ENCODE data around the gene AFG1L. TPM values are rescaled to one million over a fixed set of nuclear protein-coding genes. Genes with fewer than 3 reads are reported as not detected.
"Not testable (repeated sequence)": the region's sequence is repeated elsewhere in the genome, so short reads cannot be mapped to it uniquely, and the experiment has no call there.

AFG1L gene
- total RNA-seq, 1 experiment from 2014 or later = 6.9 TPM

GRCh38 chr6:108350528-108350927 is 55.7 kb downstream of the AFG1L start:
- no peak for DNase-seq (ENCODE audit: low read depth)

GRCh38 chr6:108353853-108354252 is 59.0 kb downstream of the AFG1L start:
- DNase-seq (ENCODE audit: low read depth) = peak; percentile 13

DNA sequence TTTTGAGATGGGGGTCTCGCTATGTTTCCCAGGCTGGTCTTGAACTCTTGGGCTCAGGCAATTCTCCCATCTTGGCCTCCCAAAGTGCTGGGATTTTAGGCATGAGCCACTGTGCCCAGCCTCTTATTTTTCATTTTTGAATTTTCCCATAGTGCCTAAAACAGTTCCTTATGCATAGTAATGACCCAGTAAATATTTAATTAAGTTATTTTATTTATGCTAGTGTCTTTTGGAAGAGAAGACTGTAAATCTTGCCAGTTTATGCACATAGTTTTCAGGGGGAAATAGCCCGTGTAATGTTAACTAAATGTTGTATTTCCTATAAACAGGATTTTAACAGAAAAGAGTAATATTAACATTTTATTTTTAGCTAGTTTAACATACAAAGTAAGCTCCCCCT is 60.3 kb downstream of the AFG1L start:
- DNase-seq (ENCODE audit: low read depth) = no peak

DNA sequence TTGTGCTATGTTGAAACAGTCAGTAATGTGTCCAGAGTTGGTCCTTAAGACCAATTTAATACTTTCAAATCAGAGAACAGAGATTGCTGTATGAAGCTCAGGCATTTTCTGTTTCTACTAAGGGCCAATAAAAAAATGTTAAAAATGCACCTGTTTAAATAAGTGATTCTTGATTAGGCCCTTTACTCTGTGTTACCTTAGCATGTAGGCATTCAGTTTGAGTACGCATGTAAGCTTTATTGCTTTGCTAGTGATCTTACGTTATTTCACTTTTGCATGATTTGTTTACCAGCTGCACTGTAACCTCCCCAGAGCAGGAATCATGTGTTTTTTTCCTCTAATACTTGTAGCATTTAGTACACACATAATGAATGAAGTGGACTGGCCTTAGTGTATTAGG is 61.0 kb downstream of the AFG1L start:
- no peak for DNase-seq (ENCODE audit: low read depth)

DNA sequence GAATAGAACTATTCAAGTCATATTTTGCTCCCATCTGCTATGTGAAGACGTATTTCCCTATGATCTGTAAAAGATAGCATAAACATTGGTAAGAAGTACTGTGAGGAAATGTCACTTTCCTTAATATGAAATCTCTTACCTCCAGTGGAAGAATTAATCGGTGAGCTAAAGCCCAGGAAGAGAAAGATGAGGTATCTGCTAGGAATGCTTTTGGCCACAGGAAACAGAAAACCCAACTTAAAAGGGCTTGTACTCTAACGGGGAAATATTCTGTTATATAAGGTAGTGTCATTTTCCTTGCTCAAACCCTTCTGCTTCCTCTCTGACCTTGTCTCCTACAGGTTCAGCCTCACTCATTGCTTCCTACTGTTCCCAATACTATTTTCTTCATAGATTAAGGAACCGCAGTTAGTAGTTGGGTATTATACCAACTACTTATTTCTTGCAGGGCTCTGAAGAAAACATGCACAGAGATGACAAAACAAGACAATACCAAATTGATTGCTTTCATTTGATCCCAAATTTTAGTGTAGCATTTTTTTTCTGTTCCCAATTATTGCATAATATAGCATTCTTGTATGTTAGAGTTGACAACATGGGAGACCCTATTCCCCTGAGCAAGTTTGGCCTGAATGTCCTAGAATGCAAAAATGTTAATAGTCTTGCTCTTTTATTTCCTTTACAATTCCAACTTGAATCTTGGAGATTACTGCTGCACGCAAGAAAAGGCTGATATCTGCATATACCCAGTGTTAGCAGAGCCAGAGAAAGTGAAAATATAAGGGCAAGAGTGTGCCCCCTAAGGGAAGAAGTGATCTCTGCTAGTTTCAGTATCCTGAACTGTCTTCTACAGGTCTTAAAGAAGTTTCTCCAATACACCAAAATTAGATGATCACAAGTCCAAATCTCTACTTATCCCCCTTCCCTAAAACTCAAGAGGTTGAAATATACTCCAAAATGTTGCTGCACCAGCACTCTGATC is 65.3 kb downstream of the AFG1L start:
- DNase-seq (ENCODE audit: low read depth) = peak; percentile 5

GRCh38 chr6:108360919-108361311 is 66.1 kb downstream of the AFG1L start:
- no peak for DNase-seq (ENCODE audit: low read depth)

- DNase-seq (ENCODE audit: low read depth) = no peak
These were observed 66.6 kb downstream of the AFG1L start for GRCh38 chr6:108361312-108361932.

DNA sequence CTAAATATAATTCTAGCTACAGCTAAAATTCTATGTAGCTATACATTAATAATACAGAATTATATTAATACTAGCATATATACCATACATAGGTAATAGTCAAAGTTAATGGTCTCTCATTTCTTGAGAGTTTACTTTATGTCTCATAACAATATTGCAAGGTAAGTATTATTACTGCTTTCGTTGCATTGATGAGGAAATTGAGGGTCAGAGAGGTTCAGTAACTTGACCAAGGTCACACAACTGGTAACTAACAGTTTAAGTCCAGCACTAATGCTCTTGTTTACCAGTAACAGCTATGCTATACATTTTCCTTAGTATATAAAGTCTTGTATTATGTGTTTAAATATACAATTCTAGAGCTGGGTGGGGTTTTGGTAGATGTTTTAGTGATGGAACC is 67.6 kb downstream of the AFG1L start:
- no peak for DNase-seq (ENCODE audit: low read depth)

GRCh38 chr6:108363113-108363512 is 68.3 kb downstream of the AFG1L start:
- no peak for DNase-seq (ENCODE audit: low read depth)

DNA sequence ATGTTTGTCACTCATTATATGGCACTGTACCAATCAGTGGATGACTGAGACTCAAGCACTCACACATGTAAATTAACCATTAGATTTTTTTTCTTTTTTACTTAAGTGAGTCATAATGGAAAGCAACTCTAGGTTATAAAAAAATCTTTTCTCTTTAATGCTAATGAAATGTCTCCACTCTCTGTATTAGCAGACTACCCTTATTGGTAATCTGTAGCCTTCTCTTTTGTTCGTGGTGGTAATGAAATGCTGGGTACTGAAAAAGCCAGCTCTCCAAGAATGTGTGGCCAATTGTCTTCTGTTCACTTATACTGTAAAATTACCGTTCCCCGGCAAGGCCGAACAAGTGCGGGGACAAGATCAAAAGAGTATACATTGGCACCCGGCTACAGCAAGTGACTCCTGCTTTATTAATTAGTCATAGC is 69.0 kb downstream of the AFG1L start:
- no peak for DNase-seq (ENCODE audit: low read depth)

DNA sequence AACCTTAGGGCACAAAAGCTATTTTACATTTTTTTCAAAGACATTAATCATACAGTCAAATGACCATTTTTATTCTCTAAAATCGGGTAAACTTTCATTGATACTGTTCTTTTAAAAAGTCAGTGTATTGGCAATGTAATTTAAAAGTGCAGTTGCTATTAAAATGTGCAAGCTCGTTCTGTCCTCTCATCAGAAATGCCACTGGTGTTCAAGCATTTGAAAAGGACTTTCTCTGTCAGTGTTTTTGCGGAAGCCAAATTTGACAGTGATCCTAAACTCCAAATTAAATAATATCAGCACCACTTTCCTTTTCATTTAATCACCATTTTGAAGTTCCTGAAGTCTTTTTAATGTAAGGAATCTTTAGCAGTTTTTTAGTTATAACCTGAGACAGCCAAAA is 69.6 kb downstream of the AFG1L start:
- DNase-seq (ENCODE audit: low read depth) = no peak

DNA sequence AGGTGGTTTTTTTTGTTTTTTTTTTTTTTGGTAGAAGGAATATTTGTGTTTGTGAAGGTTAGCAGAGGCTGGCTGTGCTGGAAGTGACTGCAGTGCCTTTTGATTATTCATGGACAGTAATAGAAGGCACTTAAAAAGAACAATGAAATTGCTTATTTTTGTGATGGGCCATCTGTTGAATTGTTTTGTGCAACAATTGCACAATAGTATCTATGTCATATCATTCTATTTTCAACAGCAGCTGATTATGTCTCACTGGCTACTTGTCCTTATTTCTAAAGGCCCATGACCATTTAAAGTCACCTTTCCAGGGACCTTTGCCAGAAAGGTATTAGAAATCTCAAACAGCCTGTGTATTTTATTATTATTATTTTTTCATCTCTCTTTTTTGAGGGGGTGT is 70.6 kb downstream of the AFG1L start:
- DNase-seq (ENCODE audit: low read depth) = no peak

- no peak for DNase-seq (ENCODE audit: low read depth)
These were observed 71.4 kb downstream of the AFG1L start for GRCh38 chr6:108366236-108366635.

- no peak for DNase-seq (ENCODE audit: low read depth)
These were observed 73.7 kb downstream of the AFG1L start for GRCh38 chr6:108368431-108369030.

DNA sequence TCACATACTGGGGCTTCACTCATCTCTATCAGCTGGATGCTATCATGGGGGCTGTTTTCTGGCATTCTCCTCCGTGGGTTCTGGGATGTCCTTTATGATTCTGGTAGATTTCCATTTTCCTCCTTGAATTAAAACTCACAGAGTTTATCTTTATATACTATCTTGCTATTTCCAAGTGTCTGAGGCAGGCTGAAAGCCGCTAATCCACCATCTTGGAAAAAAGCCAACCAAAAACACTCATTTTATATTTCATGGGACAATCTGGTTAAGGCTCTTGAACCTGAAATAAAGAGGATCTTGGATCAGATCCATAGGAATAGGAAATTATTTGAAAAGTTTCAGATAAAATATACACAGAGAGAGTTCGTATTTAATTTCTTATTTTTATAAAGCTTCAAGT is 86.0 kb downstream of the AFG1L start:
- DNase-seq (ENCODE audit: low read depth) = no peak

GRCh38 chr6:108383981-108384380 is 89.1 kb downstream of the AFG1L start:
- no peak for DNase-seq (ENCODE audit: low read depth)

DNA sequence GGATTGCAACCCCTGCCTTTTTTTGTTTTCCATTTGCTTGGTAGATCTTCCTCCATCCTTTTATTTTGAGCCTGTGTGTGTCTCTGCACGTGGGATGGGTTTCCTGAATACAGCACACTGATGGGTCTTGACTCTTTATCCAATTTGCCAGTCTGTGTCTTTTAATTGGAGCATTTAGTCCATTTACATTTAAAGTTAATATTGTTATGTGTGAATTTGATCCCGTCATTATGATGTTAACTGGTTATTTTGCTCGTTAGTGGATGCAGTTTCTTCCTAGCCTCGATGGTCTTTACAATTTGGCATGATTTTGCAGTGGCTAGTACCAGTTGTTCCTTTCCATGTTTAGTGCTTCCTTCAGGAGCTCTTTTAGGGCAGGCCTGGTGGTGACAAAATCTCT is 94.3 kb downstream of the AFG1L start:
- DNase-seq (ENCODE audit: low read depth) = not testable (repeated sequence)

GRCh38 chr6:108395297-108395696 is 100.4 kb downstream of the AFG1L start:
- DNase-seq (ENCODE audit: low read depth) = no peak

DNA sequence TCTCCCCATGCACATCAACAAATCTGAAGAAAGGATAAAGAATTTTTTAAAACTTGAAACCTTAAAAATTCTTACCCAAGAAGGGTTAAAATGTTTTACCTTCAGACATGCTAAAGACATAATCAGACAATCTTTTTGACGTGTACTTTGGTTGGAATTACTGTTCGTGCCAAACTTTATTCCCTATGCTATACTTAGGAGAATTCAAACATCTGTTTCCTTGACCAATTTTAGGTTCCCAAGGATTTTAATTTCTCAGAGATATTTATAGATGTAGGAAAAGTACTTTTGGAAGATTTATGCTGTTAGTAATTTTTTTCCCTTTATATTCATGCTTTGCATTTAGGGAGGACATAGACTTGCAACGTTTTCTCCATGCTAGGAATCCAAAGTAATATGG is 108.4 kb downstream of the AFG1L start:
- no peak for DNase-seq (ENCODE audit: low read depth)

DNA sequence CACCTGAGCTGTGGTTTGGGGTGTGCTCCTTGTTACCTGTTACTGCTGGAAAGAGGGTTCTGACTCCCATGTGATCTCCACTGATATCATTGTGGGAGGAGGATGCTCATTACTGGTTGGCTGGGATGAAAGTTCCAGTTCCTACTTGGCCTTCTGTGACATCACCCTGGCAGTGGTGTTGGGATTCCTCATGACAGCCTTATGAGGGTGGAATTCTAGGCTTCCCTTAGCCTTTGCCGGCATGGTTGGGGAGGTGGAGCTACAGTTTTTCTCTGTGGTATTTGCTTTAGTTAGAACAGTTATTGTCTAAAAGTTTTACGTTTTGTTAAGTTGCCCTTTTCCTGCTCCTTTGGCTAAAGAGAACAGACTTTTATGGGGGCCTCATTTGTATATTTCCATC is 112.1 kb downstream of the AFG1L start:
- no peak for DNase-seq (ENCODE audit: low read depth)

DNA sequence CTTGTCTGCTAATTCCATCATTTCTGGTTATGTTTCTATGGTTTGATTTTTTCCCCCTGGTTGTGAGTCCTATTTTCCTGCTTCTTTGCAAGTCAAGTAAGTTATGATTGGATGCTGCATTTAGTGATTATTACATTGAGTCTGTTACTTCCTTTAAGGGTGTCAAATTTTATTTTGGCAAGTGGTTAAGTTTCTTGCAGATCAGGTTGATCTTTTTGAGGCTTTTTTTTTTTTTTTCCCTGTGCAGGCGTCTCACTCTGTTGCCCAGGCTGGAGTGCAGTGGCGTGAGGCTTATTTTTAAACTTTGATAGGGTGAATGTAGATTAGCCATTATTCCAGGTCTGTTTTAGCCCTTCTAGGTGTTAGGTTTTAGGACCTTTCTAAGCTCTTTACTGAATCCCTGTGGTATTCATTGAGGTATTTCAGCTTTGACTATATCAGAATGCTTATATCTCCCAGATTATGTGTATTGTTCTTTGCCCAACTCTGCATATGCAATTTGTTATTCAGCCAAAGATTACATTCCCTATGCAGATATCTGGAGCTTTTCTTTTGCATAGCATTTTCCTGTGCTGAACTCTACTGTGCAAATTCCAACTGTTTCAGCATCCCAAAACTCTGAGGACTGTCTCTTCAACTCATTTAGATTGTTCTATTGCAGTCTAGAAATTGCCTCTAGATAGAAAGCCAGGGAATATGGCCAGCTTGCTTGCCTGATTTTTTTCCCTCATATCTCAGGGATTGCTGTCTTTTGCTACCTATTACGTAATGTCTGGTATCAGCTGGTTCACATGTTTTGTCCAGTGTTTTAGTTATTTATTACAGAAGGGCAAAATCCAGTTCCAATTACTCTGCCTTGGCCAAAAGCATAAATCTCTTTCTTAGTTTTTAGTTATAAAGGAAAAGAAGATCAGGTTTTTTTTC is 113.3 kb downstream of the AFG1L start:
- no peak for DNase-seq (ENCODE audit: low read depth)

GRCh38 chr6:108408861-108409260 is 114.0 kb downstream of the AFG1L start:
- DNase-seq (ENCODE audit: low read depth) = no peak
